NCI-H2196 (cell line): ENCODE measurements around the gene FOXS1.
A peak's percentile ranks its signal among the peaks of the same experiment; 100 is the strongest.
"Not testable (repeated sequence)": the region's sequence is repeated elsewhere in the genome, so short reads cannot be mapped to it uniquely, and the experiment has no call there.

Experiments
- DNase-seq: peaks from one replicate; lab custom pipeline; 2025; ENCODE audit not compliant: unreplicated experiment; lab: John Stamatoyannopoulos, UW

Gene FOXS1

DNA sequence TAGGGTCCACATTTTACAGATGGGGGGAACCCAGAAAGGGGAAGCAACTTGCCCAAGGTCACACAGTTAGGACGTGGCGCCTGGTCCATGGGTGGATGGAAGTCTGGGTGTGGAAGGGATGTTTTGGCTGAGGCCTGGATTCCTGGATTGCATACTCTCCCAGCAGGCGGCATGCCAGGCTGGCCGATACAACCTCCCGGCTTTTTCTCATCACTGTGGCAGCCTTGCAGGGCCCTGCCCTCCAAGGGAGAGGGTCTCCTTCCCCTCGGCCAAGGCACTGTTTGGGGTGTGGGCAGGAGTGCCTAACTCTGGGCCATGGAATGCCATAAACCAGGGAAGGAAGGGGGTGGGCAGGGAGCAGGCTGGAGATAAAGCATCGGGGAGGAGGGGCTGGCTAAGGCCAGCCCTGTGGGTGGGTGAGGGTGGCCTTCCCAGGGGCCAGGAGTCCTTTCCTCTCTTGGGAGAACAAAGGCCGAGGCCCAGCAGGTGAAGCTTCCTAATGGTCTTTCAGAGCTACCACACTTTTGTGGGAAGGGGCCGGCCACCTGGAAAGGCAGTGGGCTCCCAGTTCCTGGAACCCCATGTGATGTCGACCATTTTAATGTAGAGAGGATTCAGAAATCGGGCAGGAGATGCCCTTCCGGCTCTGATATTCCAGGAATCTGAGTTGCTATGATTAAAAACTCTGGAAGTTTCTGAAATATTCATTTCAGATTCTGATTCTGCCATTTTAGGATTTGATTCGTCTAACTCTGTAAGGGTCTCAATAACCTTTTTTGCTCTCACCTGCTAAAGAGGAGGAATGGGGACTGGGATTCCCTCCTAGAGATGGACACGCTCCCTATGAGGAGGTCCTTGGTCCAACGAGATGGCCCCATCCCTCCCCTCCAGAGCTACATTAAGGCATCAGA lies 4.2 kb downstream of the FOXS1 start:
- DNase-seq = no peak

DNA sequence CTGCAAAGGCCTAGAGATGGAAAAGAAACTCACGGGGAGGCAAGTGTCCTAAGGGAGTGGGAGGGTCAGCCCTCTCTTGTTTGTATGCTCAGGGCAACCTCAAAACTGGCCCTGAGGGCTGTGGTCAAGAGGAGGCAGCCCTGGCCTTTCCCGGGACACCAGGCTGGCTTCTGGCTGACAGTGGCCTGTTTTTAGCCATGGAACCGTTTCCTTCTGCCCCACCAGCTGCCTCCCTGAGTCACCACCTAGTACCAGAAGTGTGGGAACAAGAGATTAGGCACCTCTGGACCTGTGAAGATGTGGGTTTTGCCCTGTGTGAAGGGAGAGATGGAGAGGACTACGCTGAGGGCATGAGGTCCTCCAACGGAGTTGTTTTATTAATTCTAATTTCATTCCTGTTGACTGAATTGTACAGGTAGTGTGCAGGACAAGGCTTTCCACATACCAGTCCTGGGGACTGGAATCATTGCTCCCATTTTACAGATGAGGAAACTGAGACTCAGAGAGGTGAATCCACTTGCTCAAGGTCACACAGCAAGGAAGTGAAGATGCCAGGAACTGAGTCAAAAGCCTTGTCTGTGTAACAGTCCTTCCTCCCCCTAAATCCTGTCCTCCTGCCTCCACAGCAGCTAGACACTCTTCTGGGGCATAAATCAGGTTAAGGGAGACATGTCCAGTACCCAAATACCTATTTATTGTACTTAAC lies 5.5 kb downstream of the FOXS1 start:
- DNase-seq = no peak

DNA sequence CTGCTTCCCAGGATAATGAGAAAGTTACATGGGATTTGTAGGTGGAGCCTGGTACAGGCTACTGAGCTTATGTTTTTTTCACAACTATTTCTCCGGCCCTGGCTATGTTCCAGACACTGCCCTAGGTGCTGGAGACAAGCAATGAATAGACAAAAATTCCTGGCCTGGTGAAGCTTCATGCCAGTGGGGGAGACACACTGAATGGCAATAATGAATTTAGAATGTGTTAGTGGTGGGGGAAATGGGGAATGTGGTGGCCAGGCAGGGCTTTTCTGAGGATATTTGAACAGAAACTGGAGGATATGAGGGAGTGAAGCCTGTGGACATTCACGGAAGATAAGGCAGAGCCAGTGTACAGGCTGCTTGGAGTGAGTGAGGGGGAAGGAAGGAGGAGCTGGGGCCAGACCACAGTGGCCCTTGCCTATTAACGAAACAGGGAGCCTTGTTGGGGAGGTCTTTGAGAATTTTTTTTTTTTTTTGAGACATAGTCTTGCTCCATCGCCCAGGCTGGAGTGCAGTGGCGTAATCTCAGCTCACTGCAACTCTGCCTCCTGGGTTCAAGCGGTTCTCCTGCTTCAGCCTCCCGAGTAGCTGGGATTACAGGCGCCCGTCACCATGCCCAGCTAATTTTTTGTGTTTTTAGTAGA lies 6.6 kb downstream of the FOXS1 start:
- no peak for DNase-seq

DNA sequence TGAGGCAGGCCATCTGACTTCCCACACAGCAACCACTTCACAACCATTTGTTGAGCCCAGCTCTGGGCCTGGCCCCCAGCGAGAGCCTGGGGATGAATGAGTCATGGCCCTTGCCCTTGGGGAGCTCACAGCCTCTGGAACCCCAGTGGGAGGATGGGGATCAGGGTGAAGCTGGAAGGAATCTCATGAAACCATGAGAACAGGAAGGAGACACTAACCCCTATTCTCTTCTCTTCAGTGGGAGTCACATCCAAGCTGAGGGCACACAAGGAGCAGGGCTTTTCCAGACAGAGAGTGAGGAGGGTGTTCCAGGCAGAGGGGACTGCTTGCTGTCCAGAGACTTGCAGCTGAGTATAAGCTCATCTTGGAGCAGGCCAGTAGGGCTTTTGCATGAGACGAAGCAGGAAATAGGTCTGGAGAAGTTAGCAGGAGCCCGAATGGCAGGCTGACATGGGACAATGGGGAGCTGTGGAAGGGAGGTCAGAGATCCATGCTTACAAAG lies 7.5 kb downstream of the FOXS1 start:
- DNase-seq = no peak

DNA sequence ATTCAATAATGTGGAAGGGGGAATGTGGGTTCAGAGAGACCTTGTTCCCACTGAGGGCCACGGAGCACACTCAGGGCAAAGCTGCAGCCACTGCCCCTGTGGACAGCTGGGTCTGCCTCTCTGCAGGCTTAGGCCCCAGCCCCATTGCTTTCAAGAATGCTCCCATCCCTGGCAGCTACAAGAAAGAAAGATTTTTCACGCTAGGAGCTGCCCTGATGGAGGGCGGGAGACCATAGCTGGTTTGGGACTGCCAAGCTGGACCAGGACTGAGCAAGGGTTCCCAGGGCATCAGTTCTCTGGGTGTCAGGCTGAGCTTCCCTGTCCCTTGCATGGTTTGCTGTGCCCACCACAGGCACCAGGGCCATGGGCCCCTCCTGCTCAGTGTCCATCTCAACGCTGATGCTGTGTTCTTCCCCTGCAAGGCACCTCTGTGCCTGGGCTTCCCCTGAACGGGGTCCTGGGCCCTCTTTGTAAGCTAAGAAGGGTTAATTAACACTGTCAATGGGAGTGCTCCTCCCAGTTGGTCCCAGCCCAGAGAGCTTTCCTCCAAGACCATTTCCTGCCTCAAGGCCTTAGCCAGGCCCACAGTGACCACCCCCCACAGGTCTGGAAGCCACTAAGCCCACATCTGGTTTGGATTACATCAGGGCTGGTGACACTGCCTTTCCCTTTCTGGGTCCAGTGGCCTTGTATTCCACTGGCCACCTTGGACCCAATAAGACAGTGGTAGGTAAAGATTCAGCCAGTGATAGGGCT lies 8.4 kb downstream of the FOXS1 start:
- DNase-seq = no peak

DNA sequence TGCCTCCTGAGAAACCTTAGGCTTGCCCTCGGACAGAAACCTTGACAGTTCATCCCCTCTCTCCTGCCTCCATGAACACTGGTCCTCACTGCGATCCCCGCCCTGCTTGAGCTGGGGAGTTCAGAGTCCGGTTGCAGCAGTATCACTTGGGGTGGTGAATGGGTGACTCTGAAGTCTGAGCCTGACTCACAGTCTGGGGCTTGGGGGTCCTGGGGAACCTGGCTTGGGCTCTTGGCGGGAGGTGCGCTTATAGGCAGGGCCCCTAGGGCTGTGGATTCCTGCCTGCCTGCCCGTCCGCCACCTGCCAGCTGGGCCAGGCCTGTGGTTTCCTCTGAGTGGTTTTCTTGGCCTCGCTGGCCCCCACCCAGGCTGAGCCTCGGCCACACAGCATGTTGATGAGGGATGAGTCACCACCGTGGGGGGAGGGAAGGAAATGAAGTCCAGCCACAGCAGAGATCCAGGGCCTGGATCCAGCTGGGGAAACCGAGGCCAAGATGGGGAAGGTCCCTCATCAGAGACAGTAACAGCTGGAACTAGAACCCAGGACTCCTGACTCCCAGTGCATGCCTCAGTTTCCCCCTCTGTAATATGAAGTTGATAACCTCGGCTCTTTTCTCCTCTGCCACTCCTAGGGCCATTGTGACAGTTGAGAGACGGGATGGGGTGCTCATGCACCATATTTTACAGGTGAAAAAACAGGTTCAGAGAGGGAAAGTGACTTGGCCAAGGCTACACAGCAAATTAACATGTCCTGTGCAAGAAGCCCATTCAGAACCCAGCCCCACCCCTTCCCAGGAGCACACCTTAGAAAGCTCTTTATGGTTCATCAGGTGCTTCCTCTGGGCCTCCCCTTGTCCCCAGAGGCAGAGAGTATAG lies 9.2 kb downstream of the FOXS1 start:
- DNase-seq = peak; percentile 91

DNA sequence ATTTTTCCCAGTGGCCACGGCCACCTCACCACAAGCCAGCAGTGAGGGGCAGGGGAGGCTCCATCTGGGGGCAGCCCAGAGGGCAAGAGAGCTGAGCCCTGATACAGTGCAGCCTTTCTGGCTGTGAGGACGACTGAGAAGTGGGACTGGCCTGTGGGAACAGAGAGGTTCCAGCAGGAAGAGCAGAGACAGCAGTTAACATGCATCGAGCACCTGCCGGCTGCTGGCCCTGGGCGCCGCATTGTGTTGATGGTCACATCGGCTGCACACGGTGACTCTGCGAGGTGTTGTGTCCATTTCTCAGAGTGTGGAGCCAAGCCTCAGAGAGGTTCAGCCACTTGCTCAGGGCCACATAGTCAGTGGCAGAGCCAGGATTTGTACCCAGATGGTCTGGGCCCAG lies 9.8 kb downstream of the FOXS1 start:
- DNase-seq = no peak

DNA sequence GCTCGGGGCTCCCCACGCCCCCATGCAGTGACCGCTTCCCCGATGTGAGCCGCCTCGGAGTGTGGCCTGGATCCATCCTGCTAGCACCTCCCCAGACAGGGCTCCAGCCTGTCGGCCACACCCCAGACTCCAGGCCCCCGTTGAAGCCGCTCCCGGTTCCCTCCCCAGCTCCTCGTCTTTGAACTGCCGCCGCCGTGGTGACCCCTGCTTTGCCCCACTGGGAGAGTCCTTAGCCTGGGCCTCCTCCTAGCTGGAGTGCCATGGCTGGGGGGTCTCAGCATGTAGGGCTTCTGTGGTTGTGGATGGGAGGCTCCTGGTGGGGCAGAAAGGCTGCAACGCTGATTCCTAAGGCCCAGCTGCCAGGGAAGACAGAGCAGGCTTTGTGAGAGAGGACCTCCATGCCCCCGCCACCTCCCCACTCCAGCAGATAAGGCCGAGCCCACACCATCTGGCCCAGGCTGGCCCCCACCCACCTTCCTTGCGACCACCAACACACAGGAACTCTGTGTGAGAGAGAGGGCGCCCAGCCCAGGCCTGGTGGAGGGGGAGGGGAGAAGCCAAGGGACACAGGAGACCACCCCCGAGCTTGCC lies 11.4 kb downstream of the FOXS1 start:
- no peak for DNase-seq

DNA sequence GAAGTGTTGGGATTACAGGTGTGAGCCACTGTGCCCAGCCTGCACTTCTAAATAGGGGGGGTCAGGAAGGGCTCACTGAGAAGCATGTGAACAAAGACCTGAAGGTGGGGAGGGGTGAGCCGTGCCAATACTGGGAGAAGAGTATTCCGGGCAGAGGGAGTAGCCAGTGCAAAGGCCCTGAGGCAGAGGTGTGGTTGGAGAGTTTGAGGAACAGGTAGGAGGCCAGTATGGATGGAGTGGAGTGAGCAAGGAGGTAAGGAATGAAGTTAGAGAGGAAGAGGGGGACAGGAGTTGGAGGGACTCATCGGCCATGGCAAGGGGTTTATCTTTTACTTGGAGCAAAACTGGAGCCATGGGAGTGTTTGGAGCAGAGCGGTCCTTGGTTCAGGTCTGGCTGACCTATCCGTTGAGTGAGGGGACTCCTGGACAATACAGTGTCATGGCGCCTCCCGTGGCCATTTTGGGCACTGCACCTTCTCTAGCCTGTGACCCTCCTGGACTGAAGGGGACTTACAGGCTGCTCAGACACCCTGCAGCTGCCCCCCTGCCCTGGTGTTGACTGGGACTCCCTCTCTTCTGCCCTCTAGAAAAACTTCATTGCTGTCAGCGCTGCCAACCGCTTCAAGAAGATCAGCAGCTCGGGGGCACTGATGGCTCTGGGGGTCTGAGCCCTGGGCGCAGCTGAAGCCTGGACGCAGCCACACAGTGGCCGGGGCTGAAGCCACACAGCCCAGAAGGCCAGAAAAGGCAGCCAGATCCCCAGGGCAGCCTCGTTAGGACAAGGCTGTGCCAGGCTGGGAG lies 12.1 kb downstream of the FOXS1 start:
- DNase-seq = peak; percentile 68

DNA sequence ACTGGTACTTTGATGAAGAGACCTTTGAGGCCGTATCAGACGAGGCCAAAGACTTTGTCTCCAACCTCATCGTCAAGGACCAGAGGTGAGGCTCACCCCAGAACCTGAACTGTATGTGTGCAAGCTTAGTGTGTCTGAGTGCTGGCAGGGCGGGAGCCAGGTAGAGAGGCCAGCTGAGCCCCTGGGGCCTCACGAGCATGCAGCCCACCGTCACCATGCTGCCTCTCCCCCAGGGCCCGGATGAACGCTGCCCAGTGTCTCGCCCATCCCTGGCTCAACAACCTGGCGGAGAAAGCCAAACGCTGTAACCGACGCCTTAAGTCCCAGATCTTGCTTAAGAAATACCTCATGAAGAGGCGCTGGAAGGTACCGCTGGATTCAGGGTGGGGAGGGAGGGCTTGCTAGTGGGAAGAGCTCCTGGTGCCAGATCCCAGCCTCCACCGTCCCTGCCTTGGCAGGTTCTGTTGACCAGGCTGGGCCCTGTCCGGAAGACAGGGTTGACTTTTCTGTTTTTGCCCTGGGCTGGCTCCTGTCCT lies 13.6 kb downstream of the FOXS1 start:
- DNase-seq = no peak

DNA sequence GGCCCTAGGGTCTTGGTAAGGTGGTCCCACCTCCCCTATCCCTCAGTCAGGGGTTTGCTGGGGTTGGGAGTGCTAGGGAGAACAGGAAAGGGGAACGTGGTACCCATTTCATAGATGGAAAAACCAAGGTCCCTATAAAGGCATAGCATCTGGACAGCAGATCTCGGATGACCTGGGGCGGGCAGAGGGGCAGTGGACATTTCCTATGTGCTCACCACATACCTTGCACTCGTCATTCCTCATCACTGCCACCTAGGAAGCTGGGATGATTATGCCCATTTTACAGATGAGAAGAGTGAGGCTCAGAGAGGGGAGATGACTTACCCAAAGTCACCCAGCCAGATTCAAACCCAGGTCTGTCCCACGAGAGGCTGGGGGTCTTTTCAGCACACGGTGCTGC lies 14.2 kb downstream of the FOXS1 start:
- DNase-seq = no peak

DNA sequence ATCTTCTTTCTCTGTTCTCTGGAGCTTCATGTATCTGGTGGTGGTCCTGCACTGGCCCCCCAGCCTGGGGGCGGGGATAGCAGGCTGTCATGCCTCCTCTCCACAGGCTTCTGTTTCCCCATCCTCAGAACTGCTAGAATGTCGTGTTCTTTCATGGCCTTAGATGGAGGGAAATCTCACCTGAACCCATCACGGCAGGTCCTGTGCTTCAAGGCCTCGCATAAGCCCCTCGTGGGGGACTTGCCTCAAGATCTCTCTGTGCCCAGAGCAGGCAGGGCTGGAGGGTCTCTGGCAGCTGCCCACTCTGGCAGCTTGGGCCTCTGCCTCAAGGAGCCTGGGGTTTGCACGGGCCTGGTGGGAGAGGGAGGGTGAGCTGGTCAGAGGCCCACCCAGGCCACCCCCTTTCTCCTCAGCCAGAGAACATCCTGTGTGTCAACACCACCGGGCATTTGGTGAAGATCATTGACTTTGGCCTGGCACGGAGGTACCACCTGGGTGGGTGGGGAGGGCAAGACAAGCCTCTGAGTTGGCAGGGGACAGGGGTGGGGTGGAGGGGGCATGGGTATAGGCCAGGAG lies 14.9 kb downstream of the FOXS1 start:
- no peak for DNase-seq

DNA sequence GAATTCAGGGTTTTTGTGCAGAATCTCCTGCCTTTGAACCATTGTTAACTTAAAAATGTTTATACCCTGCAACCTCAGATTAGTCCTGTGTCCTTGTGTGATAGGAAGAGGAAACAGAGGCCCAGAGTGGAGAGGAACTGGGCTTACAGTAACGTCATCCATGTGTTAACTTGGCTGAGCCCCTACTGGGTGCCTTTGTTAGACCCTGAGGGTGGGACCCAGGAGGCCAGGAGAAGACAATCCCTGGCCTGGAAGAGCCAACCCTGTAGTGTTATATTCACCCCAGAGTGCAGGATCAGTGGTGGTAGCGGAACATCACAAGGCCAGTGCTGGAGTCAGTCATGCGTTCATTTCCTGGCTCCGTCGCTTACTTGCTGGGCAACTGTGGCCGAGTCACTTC lies 15.7 kb downstream of the FOXS1 start:
- no peak for DNase-seq

DNA sequence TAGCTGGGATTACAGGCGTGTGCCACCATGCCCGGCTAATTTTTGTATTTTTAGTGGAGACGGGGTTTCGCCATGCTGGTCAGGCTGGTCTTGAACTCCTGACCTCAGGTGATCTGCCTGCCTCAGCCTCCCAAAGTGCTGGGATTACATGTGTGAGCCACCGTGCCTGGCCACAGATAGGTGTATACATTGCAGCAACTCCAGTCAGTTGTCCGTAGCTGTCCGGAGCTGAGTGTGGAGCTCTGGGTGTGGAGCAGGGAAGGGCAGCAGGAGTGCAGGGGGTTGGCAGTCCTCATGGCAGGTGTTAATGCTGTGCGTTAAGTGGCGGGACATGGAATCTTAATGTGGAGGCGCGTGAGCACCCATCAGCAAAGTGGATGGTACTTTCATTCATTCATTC lies 17.4 kb downstream of the FOXS1 start:
- DNase-seq = not testable (repeated sequence)

DNA sequence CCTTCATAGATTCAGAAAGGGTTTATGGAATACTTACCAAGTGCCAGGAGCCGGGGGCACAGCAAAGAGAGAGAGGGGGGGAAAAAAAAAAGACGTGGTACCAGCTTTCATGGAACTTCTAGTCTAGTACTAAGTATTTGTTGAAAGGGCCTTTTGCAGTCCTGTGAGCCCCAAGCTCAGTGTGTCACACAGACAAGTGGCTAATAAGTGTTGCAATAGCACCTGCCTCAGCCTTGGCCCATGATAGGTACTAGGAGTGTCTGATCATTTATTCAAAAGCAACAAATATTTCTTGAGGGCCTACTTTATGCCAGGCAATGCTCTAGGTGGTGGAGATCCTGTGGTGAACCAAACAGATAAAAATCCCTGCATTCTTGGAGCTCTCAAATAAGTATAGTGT lies 18.3 kb downstream of the FOXS1 start:
- DNase-seq = no peak

DNA sequence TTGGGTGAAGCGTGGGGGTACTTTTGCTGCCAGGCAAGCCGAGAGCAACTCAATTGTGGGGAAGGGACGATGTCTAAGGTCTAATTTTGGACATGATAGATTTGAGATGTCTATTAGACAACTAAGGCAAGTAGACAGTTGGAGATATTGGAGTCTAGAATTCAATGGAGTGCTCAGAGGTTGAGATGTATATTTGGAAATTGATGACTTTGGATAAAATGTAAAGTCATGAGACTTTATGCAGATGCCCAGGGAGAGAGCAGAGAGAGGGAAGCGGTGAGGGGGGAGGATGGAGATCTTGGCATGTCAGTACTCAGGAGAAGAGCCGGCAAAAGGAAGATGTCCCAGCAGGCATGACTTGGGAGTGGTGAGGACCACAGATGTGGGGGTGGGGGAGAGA lies 19.3 kb downstream of the FOXS1 start:
- no peak for DNase-seq

DNA sequence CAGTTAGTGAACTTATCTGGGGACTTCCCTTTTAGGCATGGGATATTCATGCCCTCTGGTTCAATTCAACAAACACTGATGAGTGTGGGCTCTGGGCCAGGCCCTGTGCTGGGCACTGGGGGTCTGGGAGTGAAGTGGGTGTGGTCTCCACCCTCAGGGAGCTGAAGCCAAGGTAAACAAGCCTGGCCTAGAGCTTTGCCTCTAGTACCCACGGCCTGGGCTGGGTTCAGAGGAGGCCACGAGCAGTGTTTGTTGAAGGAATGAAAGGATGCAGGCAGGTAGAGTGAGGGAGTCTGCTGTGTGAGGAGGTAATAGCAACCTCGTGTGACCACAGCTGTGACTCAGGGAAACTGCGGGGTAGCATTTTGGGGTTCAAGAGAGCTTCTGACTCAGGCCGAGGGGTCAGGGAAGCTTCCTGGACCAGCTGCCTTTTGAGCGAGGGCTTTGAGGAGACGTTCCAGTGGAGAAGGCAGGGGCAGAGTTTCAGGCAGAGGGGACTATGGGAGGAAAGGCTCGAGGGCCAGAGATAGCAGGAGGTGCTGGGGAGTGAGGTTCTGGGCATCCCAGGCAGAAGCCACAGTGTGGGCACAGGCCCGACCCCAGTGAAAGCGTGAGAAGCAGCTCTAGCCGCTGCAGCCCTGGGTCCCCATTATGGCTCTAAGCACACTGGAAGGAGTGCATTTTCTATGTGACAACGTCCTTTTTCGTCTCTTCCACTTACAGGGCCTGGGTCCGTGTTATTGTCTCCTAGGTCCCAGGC lies 20.7 kb downstream of the FOXS1 start:
- no peak for DNase-seq

DNA sequence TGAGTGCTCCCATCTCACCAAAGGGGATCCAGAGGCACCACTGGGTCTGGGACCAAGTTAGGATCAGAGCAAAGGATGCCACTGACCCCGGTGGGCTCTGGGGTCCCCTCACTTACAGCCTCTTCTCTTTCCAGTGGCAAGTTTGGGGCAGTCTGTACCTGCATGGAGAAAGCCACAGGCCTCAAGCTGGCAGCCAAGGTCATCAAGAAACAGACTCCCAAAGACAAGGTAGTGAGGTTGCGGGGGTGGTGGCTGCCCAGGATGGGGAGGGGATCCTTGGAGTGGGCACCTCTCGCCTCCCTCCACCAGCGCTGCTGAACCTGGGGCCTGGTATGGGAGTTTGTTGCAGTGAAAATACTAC lies 21.3 kb downstream of the FOXS1 start:
- DNase-seq = no peak
